ENCODE results near the gene FAM20A.

The FAM20A gene

DNA sequence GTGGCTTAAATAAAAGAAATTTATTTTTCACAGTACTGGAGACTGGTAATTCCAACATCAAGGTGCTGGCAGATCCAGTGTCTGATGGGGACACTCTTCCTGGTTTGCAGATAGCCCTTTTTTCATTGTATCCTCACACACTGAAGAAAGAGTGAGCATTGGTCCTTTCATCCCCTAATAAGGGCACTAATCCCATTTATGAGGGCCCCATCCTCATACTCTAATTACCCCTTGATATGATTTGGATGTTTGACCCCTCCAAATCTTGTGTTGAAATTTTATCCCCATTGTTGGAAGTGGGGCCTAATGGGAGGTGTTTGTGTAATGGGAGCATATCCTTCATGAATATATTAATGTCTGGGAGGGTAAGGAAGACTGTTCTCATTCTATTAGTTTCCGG lies 9.4 kb upstream of the FAM20A start:
- no peak for DNase-seq (ENCODE audit: low spot score)

DNA sequence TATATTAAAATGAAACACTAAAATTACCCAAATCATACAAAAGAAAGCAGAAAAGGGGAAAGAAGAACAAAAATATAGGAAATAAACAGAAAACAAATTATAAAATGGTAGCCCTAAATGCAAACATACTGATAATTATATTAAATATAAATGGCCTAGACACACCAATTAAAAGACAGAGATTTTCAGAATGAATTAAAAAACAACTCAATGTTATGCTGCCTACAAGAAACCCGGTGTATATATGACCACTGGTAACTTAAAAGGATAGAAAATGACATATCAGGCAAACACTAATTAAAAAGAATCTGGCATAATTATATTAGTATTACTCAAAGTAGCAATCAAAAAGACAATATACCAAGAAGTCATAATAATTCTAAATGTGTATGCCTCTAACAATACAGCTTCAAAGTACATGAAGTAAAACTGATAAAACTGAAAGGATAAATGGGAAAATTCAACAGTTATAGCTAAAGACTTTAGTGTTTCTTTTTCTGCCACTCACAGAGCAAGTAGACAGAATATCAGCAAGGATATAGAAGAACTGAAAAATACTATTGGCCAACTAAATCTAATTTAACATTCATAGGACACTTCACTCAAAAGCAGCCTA lies 7.5 kb upstream of the FAM20A start:
- no peak for DNase-seq (ENCODE audit: low spot score)

DNA sequence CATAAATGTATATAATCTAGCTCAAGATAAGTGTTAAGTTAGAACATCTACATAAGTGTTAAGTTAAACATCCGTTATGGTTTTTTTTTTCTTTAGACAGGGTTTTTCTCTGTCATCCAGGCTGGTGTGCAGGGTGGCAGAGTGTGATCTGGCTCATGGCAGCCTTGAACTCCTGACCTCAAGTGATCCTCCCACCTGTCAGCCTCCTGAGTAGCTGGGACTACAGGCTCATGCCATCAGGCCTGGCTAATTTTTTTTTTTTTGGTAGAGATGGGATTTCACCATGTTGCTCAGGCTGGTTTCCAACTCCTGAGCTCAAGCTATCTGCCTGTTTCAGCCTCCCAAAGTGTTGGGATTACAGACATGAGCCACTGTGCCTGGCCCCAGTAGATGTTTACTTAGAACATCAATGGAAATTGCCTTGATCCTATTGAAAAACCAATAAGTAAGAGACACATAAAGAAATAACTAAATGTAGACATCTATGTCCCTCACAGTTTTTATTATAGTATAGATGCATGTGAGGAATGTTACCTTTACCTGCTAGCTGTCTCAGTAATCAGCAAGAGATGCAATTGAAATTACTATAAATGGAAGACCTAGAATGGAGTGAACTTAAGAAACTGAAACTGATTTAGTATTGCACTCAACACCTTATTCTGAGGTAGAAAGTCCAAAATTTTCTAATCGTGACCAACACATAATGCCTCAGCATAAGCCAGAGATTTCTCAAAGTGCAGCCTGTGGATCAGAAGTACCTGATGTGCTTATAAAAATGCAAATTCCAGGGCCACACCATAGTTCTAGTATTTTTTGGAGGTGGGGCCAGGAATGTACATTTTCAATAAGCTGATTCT lies 5.5 kb upstream of the FAM20A start:
- DNase-seq (ENCODE audit: low spot score), result no peak

DNA sequence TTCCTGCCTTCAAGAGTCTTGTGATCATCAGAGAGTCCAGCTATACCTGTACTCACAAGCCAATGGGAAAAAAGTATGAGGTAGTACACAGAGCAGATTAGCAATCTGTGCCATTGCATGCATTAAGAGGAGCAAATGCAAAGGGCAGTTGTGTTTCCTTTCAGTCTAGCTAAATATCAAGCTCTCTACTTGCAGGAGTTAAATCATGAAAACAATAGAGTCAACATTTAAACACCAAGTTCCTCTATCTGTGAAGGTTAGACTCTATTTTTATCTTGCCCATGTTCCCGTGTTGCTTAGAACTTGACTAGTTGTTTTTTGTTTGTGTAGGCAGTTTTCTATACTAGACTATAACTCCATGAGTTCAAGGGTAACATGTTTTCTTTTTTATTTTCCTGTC lies 4.7 kb upstream of the FAM20A start:
- no peak for DNase-seq (ENCODE audit: low spot score)

DNA sequence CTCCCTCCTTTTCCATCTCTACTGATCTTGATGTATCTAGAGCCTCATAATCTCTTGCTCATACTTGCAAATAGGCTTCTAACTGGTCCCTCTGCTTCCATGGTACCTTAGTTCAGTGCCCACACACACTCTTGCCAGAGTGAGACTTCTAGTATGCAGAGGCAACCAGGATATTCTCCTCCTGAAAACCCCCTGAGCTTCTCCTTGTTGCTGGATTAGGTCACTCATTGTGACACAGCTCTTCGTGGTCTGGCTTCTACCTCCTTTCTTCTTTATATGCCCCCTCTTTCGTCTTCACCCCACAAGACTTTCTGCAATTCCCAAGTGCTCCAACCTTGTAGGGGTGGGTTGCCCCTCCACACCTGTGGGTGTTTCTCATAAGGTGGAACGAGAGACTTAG lies 2.5 kb upstream of the FAM20A start:
- DNase-seq (ENCODE audit: low spot score), result no peak

DNA sequence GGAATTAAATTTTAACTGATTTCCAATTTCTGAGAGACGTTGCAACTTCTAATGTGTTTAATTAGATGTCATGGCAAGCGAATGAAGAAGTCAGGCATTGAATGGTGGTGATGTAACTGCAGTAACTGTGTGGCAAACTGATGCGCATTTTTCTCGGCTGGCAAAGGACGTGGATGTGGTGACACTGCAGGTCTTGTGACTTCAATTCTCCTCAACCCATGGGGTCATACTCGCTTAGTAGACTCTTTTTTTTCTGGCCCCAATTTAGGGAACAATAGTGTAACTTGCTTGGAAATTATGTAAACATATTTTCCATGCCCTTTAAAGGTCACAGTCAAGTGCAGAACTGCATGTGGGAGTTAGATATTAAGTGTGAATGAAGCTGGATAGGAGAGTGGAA lies 1.9 kb upstream of the FAM20A start:
- no peak for DNase-seq (ENCODE audit: low spot score)

DNA sequence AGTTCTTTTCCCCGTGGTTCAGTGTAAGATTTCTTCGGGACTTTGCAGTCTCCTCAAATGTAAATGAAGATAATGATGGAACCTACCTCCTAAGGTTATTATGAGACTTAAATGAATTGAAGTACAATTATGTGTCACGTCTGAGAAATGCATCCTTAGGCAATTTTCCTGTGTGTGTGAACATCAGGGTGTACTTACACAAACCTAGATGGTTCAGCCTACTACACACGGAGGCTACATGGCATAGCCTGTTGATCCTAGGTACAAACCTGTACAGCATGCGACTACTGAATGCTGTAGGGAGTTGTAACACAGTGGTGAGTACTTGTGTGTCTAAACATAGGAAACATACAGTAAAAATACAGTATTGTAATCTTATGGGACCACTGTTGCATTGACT lies 1.1 kb upstream of the FAM20A start:
- DNase-seq (ENCODE audit: low spot score), result no peak

DNA sequence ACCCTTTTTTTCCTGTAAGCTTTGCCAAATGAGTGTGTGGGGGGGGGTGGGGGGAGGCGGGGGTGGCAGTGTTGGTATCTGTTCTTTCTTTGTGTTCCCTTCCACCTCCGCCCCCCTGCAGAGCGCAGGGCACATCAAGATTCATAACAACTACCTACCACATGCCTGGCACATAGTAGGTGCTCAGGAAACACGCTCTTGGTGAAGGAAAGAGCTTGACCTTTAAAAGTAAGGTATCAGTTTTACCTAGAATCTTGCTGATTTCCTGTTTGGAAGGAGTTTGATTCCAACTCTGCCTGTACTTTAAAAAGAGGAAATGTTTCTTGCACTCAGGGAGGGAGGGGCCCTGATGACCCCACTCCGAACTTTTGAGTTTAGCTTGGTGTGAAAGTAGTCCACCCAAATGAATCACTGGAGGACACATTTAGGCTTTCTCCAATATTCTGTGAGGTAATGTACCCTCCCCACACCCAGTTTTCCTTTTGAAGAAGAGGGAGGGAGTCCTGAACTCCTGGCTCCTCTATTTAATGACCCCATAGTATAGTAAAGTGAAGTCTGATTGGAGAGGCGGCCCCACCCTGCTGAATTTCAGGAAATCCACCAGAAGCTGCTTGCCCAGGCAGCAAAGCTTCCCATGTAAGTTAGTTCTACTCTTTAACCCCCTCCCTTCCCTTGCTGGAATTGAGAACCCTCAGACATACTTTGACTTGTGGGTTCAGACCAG lies 560 bp upstream of the FAM20A start:
- no peak for DNase-seq (ENCODE audit: low spot score)

DNA sequence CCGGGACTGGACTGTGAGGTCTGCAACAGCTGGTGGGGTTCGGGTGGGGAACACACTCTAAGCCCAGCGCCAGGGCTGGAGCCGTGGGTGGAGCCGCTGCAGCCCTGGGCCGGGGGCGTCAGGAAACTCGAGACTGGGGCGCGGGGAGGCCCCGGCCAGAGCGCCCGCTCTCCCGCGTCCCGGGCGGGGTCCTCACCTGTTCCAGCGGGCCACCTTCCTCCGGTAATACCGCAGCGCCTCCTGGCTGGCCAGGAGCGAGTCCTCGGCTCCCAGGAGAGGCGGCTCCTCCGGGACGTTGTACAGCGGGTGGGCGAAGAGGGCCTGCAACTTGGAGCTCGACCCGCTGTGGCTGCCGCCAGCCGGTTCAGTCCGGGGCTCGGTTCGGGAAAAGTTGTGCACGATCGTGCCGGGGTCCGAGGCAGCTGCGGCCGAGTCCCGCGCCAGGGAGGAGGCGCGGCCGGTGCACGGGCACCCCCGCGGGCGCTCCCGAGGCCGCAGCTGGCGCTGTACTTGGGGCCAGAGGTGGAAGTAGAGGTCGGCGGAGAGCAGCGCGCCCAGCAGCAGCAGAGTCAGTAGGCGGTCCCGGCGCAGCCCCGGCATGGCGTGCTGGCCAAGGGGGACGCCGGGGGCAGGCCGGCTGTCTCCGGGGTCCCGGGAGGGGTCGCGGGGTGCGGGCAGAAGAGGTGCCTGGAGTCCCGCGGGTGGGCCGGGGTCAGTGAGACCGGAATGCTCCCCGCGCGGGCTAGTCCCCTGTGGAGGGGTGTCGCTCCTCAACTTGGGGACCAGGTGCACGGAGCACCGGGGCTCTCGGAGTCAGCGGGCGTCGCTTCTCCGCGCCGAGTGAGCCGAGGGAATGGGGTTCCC lies 868 bp downstream of the FAM20A start:
- DNase-seq (ENCODE audit: low spot score), result no peak

DNA sequence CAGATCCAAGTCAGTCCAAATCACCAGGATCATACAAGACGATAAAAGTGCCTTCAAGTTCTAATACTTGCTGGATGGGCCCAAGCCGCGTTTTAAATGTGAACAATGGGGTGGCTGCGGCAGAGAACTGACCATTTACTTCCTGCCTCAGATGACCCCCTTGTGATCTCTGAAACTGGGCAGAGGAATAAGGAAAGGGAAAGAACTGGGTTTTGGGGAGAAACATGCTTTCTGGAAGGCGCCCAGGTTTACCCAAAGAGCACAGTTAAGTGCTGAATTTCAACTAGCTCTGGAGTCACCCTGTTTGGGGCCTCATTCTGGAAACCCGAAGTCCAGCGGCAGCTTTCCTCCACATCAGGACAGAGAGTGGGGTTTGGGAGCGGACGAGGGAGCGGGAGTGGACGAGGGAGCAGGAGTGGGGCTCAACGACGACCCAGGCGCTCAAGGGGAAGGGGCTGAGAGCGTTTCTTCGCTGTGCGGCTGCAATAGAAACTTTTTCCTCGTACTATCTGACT lies 1.6 kb downstream of the FAM20A start:
- DNase-seq (ENCODE audit: low spot score), result no peak

DNA sequence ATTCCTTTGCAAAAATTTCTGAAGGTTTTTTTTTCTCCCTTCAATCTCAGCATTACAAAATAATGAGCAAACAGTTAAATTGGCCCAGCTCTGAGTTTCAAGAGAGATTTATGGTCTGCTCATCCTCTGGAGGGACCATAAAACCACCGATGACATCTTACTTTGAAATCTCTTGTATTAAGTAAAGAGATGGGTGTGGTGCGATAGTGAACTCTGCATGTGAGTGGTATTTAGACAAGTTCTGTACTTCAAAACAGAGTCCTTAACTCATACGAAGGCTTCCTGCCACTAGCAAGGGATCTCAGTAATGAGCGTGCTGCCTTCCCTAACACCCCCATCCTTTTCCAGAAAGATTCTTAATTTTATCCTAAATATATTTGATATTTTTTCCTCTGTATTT lies 2.1 kb downstream of the FAM20A start:
- no peak for DNase-seq (ENCODE audit: low spot score)

DNA sequence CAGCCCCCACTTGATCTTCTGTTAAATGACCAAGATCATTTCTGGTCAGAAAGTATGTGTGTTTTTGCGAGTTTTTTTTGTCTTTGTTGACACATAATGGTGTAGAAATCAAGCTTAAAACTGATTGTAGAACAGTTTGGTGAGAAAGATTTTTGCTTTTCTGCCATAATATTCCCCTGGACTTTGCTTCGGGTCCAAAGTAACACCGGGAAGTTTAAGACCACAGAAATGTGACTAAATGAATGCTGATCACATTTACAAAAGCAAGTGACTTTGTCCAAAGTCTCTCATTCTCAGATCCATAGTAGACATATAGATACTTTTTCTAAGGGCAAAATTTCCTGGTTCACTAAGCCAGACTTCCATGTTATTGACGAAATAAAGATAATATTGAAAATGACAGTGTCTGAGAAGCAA lies 2.6 kb downstream of the FAM20A start:
- no peak for DNase-seq (ENCODE audit: low spot score)

DNA sequence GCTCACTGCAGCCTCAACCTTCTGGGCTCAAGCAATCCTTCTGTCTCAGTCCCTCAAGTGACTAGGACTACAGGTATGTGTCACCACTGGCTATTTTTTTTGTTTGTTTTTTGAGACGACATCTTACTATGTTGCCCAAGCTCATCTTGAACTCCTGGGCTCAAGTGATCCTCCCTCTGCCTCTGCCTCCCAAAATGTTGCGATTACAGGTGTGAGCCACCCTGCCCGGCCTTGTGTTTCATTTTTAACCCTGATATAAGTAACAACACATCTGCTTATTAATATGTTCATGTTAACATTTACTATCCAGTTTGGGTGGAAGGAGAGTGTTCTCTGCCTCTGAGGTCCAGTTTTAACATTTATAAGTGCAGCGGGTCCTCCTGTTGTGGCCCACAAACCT lies 3.1 kb downstream of the FAM20A start:
- DNase-seq (ENCODE audit: low spot score), result no peak

DNA sequence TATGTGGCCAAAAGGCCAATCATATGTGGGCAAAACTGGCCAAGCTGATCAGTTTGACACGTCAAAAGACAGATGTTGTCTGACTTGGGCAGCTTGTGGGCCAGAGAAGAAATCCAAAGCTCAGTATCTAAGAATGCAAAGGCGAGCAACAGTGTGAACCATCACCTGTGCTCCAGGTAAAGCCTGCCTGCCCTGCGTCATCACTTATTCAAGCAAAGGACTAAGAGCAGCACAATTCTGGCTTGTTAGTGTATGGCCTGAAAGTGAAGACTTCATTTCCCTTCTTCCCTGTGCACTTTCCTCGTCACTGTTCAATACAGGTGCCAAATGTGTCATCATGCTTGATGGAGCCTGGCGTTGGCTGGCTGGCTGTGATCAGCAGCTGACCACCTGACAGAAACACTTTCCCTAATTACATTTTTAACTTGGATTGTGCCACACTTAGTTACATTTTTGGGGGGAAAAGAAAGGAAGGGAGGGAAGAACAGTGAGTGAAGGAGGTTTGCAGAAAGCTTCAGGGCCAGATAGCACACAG lies 4.7 kb downstream of the FAM20A start:
- DNase-seq (ENCODE audit: low spot score), result no peak

DNA sequence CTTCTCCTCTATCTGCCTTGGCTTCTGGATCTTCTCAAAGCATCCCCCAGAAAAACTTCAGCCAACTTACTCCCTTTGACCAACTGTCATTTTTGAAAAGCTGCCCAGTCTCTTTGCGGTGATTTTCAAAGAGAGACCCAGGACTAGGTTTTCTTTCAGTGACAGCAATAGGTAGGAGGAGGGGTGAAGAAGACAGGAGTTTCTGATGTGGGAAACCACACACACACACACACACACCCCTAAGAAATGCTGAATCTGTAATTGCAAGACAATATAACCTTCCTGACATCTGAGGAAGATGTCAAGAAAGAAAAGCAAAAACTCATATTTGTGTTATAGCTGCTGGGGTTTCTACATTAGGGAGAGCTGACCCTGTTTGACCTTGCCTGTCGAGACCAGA lies 5.2 kb downstream of the FAM20A start:
- no peak for DNase-seq (ENCODE audit: low spot score)

DNA sequence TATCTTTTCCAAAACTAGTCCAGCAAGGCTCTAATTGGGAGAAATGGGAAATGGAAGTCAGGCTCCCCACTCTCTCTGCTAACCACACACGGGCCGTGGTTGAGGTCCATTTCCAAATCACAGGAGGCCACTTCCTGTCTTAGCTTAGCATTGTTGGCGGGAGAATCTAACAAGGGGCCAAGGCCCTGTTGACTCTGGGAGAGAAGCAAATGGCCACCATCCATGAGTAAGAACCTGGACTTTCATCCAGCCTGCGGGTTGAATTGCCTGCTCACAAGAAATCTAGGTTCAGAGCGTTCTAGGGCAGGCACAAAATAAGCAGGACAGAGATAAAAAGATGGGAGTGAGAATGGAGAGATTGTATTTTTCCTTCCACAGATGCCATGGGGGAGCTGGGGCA lies 5.7 kb downstream of the FAM20A start:
- DNase-seq (ENCODE audit: low spot score), result no peak

DNA sequence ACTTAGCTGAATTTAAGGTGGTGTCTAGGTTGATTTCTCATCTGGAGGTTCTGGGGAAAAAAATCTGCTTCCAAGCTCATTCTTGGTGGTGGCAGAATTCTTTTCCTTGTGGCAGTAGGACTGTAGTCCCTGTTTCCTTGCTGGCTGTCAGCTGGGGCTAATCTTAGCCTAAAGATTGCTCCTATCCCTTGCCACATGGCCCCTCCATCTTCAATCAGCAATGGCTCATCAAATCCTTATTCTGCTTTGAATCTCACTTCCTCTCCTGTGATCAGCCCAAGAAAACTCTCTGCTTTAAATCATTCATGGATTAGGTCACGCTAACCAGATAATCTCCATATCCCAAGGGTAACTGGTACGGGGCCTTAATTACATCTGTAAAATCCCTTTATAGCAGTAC lies 6.6 kb downstream of the FAM20A start:
- no peak for DNase-seq (ENCODE audit: low spot score)

DNA sequence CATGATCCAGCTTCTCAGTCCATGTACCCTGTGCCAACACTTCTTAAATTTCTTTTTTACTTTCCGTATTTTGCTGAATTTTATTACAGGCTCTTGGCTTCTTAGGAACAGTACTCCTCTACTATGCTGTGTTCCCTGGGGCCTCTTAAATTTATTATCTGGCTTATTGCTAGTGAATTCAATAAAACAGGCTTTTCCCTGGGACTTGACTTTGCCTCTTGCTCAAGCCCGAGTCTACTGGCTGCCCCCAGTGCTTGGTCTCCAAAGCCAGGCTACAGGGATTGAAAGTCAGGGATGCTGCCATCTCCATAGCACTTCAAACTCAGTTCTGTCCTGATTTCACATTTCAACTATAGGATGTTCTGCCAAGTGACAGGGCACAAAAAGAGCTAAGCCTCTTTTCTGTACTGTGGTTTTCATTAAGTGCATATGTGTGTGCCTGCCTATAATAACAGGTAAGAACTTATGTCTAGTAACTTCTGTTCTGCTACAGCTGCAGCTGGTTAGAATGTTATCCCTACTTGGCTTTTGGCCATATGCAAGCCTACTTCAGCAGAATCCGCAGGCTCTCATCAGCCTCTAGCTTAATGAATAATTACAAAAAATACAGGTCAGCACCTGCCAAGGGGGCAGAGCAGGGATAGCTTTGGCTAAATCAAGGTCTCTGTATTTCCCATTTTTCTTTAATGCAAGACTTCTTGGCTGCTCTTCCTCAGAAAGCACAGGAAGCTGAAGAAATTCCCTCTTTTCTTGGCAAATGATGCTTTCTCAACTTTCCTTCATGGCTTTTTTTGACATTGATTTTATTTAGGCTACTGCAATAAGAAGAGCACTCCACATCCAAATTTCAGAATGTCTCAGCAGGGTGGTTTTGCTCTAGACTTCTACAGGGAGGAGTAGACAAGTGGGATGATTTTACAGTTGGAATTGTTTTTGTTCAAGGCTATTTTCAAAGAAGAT lies 8.2 kb downstream of the FAM20A start:
- DNase-seq (ENCODE audit: low spot score), result no peak

DNA sequence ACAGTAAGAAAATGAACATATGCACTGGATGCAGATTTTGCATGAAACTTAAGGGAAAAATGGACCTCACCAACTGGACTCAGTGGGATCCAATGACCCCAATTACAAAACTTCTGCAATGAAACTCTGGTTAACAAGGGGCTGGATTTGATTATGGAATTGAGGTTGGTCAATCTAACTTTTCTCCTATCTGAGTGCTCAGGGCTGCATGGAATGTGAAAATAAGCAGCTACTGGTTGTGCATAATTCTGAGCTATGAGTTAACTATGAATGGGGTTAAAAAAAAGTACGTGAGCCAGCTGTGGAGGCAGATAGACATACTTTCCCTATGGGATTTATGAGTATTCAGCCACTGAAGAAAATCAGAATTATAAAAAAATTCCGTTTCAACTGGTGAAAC lies 9.2 kb downstream of the FAM20A start:
- no peak for DNase-seq (ENCODE audit: low spot score)

DNA sequence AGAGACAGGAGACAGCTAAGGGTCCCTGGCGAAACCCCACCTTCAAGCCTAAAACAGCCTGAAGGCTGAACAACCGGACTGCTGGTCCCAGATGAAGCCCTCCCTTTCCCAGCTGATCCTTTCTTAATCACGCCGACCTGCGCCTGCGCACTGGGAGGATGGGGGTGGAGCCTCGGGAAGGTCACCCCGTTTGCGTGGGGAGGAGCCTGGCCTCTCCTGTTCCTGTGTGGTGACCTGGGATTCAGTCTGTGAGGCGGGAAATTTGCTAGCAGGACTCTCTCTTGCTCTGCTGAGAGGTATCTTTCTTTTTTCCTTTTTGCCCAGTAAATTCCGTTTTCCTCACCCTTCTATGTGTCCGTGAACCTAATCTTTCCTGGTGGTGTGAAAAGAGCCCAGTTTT lies 9.6 kb downstream of the FAM20A start:
- no peak for DNase-seq (ENCODE audit: low spot score)

DNA sequence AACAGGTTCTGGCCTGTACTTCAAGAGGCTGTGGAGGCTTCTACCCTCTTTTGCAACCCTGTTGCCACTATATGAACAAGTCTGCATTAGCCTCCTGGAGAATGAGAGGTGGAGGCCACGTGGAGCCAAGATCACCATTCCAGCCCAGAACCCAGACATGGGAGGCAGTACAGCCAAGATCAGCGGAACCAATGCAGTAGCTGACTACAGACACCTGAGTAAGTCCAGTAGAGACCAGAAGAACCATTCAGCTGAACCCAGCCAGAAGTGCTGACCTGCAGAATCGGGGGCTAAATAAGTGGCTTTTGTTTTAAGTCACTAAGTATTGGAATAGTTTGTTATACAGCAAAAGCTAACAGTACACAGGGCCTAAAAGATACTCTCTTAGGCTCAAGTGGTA lies 12.1 kb downstream of the FAM20A start:
- no peak for DNase-seq (ENCODE audit: low spot score)
